PFSK-1 (cell line): ENCODE measurements around the gene CASR.

Experiments used
- FOXP2 ChIP-seq: optimal IDR thresholded peaks from 2 replicates; pipeline ENCODE3; 2011; ENCODE audit warnings: borderline replicate concordance, control low read depth, inconsistent platforms; ENCODE audit not compliant: insufficient read depth; ENCODE audit errors: extremely low read length, extremely low read depth
- POLR2AphosphoS5 ChIP-seq: IDR thresholded peaks from 2 replicates; pipeline ENCODE4 v1.6.1; 2012; ENCODE audit warnings: low read depth, mild to moderate bottlenecking, control low read depth, low read length, moderate library complexity
- SIN3A ChIP-seq: IDR thresholded peaks from 2 replicates; pipeline ENCODE4 v1.6.1; 2012; ENCODE audit warnings: mild to moderate bottlenecking, low read length, moderate library complexity, borderline replicate concordance; ENCODE audit not compliant: insufficient read depth
- TAF1 ChIP-seq: IDR thresholded peaks from 2 replicates; pipeline ENCODE4 v1.6.1; 2012; ENCODE audit warnings: low read length, control low read depth, borderline replicate concordance; ENCODE audit not compliant: insufficient read depth
- TF ChIP-seq, protein P1 (sequence below), 2 experiments: IDR thresholded peaks; 2 replicates each; pipeline versions ENCODE4 v1.6.1 to v1.8.0; 2011 to 2012; ENCODE audit warnings: low read depth in 2 of 2, low read length in 2 of 2, control low read depth in 1 of 2, inconsistent platforms in 1 of 2, mild to moderate bottlenecking in 1 of 2, moderate library complexity in 1 of 2; ENCODE audit not compliant: insufficient read depth in 1 of 2

Gene CASR

DNA sequence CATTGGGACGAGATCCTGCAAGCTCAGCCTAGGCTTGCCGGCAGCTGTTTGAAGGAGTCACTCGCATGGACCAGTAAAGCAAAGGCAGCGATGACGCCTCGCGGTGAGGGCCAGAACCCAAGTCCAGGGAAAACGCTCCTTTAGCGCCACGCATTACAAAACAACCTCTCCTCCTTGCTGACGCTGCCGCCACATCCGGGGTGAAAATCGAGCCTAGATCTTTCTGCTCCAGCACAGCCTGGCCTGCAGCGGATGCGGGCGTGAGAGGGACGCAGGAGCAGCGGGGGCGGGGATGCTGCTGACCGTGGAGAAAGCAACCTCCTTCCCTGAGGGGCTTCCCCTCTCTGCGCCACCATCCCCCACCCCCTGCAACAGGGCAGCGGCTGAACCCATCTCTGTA lies 46.7 kb downstream of the CASR start:
- no peak for TF ChIP-seq TAF1
- no peak for TF ChIP-seq FOXP2
- TF ChIP-seq SIN3A: no peak
- TF ChIP-seq, protein P1, sequence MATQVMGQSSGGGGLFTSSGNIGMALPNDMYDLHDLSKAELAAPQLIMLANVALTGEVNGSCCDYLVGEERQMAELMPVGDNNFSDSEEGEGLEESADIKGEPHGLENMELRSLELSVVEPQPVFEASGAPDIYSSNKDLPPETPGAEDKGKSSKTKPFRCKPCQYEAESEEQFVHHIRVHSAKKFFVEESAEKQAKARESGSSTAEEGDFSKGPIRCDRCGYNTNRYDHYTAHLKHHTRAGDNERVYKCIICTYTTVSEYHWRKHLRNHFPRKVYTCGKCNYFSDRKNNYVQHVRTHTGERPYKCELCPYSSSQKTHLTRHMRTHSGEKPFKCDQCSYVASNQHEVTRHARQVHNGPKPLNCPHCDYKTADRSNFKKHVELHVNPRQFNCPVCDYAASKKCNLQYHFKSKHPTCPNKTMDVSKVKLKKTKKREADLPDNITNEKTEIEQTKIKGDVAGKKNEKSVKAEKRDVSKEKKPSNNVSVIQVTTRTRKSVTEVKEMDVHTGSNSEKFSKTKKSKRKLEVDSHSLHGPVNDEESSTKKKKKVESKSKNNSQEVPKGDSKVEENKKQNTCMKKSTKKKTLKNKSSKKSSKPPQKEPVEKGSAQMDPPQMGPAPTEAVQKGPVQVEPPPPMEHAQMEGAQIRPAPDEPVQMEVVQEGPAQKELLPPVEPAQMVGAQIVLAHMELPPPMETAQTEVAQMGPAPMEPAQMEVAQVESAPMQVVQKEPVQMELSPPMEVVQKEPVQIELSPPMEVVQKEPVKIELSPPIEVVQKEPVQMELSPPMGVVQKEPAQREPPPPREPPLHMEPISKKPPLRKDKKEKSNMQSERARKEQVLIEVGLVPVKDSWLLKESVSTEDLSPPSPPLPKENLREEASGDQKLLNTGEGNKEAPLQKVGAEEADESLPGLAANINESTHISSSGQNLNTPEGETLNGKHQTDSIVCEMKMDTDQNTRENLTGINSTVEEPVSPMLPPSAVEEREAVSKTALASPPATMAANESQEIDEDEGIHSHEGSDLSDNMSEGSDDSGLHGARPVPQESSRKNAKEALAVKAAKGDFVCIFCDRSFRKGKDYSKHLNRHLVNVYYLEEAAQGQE (IDR thresholded peaks at IDR 0.05; ENCODE audit: insufficient read depth in 1 of 2, low read depth in 2 of 2, low read length in 2 of 2): no peak
- TF ChIP-seq POLR2AphosphoS5: no peak

DNA sequence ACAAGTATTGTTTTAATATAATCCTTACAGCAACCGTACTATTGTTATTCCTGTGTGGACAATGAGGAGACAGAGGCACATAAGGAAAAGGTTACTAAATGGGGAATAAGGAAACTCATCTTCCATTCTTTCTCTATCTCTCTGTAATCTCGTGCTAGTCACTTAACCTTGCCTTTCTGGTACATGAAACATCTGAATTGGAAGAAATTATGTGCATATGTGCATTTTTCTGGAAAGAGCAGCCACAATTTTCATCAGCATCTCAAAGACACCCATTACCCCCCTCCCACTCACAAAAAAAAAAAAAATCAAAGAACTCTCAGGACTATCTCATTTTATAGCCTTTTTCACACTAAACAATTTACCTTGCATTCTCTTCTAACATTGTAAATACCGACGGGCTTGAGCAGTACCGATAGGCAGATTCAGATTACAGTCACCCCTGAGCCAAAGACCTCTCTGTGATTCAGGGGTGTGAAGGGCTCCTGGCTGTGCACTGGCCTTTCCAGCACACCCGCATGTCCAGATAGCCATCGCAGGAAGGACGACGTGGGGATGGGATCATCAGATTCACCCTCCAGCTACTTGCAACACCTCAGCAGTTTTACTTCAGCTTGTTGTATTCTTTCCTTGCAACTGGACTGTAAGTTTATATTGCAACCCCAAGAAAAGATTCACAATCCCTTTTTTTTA lies 48.1 kb downstream of the CASR start:
- no peak for TF ChIP-seq FOXP2
- no peak for TF ChIP-seq TAF1
- TF ChIP-seq, protein P1 (IDR thresholded peaks at IDR 0.05; ENCODE audit: insufficient read depth in 1 of 2, low read depth in 2 of 2, low read length in 2 of 2): no peak
- TF ChIP-seq POLR2AphosphoS5: no peak
- no peak for TF ChIP-seq SIN3A

DNA sequence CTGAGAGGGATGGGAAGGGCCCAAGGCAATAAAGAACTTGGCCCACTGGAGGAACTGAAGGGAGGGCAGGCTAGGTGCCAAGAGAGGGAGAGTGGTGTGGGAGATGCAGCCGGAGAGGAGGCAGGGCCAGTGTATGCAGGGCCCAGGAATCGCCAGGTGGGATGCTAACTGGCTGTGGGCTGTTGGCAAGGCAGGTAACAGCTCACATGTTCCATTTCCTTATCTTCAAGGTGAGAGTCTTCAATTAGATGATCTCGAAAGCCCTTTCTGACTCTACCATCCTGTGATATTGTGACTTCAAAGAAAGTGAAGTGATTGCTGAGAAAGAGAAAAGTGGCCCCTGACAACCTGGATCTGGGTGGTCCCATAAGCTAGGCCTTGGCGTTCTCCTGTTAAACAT lies 49.0 kb downstream of the CASR start:
- TF ChIP-seq TAF1 (no peak), FOXP2 (no peak), POLR2AphosphoS5 (no peak), SIN3A (no peak)
- TF ChIP-seq, protein P1 (IDR thresholded peaks at IDR 0.05; ENCODE audit: insufficient read depth in 1 of 2, low read depth in 2 of 2, low read length in 2 of 2): no peak

DNA sequence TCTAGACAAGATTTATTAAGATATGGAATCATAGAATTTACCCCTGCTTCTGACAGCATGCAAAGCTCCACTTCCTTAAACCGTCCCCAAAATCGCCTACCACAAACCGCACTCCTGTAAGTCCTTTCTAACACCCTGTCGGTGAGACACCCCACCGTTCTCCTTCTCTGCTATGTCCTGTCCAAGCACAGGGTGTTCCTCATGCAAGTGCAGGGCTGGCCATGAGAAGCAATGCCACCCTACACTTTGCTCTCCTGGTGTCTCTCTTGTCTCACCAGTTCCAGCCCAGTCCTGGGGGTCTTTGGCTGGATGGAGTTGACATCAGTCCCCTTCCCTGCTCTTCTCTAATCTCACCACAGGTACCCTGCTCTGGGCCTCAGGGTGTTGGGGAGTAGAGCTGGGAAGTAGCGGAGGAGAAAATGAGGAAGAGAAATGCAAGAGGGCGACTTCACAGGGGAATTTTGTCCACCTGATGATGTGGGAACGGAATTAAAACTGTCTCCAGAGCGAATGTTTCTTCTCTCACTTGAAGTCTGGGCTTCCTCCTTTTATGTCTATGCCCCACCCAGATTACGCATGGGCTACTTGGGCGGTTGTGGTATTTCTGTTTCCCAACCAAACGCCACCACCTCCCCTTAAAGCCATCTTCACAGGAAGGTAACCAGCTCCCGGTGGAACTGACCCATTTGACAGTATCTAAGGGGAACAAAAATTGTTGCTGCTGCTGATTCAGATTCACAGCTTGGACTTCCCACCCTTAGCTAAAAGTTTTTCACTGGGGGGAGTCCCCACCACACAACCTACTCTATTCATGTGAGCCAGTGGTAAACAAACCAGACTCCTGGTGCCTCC lies 49.9 kb downstream of the CASR start:
- TF ChIP-seq FOXP2: no peak
- TF ChIP-seq POLR2AphosphoS5: no peak
- no peak for TF ChIP-seq TAF1
- TF ChIP-seq SIN3A: no peak

DNA sequence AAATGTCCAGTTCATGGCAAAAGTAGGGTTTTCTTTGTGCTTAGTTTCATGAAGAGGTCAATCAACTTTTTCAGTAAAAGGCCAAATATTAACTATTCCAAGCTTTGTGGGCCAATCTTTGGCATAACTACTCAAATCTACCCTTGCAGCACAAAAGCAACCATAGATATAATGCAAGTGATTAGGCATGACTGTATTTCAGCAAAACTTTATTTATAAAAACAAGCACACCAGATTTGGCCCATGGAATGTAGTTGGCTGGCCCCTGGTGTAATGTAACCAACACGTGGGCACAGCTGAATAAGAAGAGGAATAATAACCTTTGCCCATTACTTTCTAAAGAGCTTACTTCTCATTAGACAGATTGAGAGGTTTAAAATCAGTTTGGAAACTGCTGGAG lies 50.6 kb downstream of the CASR start:
- TF ChIP-seq FOXP2 (no peak), POLR2AphosphoS5 (no peak)

DNA sequence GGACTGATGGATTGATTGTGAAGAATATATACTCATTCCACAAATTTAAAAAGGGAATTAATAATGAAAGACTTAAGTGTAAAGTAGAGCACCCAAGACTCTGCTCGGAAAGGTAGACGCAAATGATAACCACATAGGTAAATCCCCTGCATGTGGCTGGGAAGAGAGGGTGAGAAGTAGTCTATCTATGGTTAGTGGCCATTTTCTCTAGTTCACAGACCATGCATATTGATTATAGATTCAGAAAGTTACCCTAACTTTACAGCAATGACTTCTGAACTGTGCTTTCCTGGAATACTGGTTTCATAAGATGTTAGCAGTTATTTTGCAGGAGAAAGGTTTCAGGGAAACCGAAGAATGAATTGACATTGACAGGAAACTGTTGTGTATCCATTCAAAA lies 51.7 kb downstream of the CASR start:
- TF ChIP-seq FOXP2 (no peak), TAF1 (no peak), POLR2AphosphoS5 (no peak), SIN3A (no peak)
- TF ChIP-seq, protein P1 (IDR thresholded peaks at IDR 0.05; ENCODE audit: insufficient read depth in 1 of 2, low read depth in 2 of 2, low read length in 2 of 2): no peak
